GM12873 (cell line): Measurements from ENCODE around the gene TOM1L2.

Experiments used
- CTCF ChIP-seq: IDR thresholded peaks from 2 replicates; pipeline ENCODE4 v1.5.1; 2012; ENCODE audit warnings: low read depth, mild to moderate bottlenecking, moderate library complexity, low read length, control low read depth; ENCODE audit not compliant: insufficient read depth; ENCODE audit errors: missing control alignments

The TOM1L2 gene

DNA sequence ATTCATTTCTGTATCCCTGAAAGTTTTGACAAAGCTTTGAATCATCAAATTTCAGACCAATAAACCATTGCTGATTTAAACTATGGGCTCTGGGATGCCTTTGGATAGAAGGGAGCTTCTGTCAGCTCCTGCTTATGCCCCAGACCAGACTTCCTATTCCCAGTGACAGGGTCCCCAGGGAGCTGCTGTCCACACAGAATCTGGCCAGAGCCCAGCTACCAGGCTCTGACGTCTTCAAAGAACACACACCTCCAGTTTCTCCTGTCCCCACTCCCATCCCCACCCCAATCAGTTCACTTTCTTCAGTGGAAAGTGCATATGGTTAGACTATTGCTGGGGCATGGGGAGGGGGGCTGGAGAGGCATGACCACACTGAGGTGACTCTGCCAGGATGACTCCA is 83.8 kb downstream of the TOM1L2 start:
- TF ChIP-seq CTCF = no peak

GRCh38 chr17:17887752-17888304 is 84.4 kb downstream of the TOM1L2 start:
- TF ChIP-seq CTCF = no peak

- TF ChIP-seq CTCF = no peak
Measured at GRCh38 chr17:17886726-17887125, 85.5 kb downstream of the TOM1L2 start.

DNA sequence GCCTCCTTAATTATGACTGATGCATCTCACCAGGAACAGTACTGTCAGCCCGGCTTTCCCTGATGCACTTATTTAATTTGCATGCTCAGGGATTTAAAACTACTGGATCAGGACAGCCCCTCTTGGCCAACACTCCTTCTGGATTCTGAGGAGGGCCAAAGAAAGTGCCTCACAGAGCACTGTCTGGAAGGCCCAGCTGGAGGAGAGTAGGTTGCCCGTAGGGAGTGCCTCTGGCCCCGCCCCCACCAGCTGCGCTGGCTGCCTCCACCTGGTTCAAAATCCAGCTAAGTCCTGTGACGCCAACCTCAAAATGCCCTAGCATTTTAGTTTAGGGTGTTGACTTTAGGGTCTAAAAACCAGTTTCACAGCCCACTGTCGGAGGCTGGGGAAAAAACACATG is 86.0 kb downstream of the TOM1L2 start:
- no peak for TF ChIP-seq CTCF

GRCh38 chr17:17884391-17885357 is 87.5 kb downstream of the TOM1L2 start:
- TF ChIP-seq CTCF = no peak

DNA sequence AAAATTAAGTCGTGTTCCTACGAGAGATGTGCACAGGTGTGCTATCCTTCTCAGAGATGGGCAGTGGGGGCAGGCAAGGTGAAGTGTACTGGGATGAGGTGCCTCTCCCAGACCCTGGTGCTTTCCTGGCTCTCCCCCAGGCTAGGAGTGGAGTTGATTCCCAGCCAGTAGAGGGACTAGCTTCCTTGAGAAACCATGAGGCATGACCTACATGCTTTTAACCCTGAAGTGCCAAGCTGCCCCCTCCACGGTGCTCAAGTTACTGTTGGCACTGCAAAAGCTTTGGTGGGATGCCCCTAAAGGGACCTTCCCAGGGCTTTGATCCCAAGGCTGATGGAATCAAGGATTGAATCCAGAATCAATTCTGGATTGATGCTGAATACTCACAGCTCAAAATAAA is 88.4 kb downstream of the TOM1L2 start:
- TF ChIP-seq CTCF = no peak

GRCh38 chr17:17882082-17882581 is 90.1 kb downstream of the TOM1L2 start:
- TF ChIP-seq CTCF = no peak
